Chondrocyte (in vitro differentiated cells): ENCODE data around the gene HSPG2. TPM values are rescaled to one million over a fixed set of nuclear protein-coding genes. Genes with fewer than 3 reads are reported as not detected.
"Not testable (repeated sequence)": the region's sequence is repeated elsewhere in the genome, so short reads cannot be mapped to it uniquely, and the experiment has no call there.

Experiments used
- DNase-seq: peaks from one replicate; pipeline ENCODE4 v3.0.0; 2021; ENCODE audit warnings: mixed read lengths, low spot score
- H3K27ac Mint-ChIP-seq: one replicate; pipeline ENCODE4 v1.8.0; 2021; ENCODE audit warnings: mild to moderate bottlenecking, moderate library complexity, mixed read lengths; ENCODE audit not compliant: unreplicated experiment
- H3K27me3 Mint-ChIP-seq: 2 replicates; pipeline ENCODE4 v1.8.0; 2021; ENCODE audit warnings: low read depth, mixed read lengths
- H3K36me3 Mint-ChIP-seq: 2 replicates; pipeline ENCODE4 v1.8.0; 2021; ENCODE audit warnings: low read depth, mixed read lengths
- H3K4me1 Mint-ChIP-seq: 2 replicates; pipeline ENCODE4 v1.8.0; 2021; ENCODE audit warnings: low read depth, mild to moderate bottlenecking, mixed read lengths
- H3K4me3 Mint-ChIP-seq: one replicate; pipeline ENCODE4 v1.8.0; 2021; ENCODE audit warnings: mild to moderate bottlenecking, moderate library complexity, mixed read lengths; ENCODE audit not compliant: unreplicated experiment
- H3K9me3 Mint-ChIP-seq: 2 replicates; pipeline ENCODE4 v1.8.0; 2021; ENCODE audit warnings: low read depth, mixed read lengths
- CTCF ChIP-seq: fragments of 200-600 bp; sonication (generic); IDR thresholded peaks from 2 replicates; pipeline ENCODE4 v1.5.0; 2021; ENCODE audit warnings: antibody characterized with exemption, mild to moderate bottlenecking, moderate library complexity
- total RNA-seq: library from RNA; stranded (reverse); gene quantifications from 3 replicates; pipeline ENCODE4 v1.2.1, GENCODE V29; 2021

HSPG2 gene
- total RNA-seq, 1 donor from 2014 or later = 481 TPM

GRCh38 chr1:21794656-21795055 lies 142.5 kb downstream of the HSPG2 start:
- no peak for DNase-seq
- H3K27me3 Mint-ChIP-seq = no peaks in the 10 kb centered on the region
- H3K9me3 Mint-ChIP-seq = no peaks in the 10 kb centered on the region
- TF ChIP-seq CTCF = no peak
- no peaks in the 10 kb centered on the region for H3K36me3 Mint-ChIP-seq
- H3K27ac Mint-ChIP-seq = no peak overlapping the region
- H3K4me1 Mint-ChIP-seq = no peaks in the 10 kb centered on the region
- H3K4me3 Mint-ChIP-seq = no peak overlapping the region

GRCh38 chr1:21793104-21793503 lies 144.0 kb downstream of the HSPG2 start:
- Mint-ChIP-seq H3K4me1 (no peaks in the 10 kb centered on the region), H3K27ac (no peak overlapping the region), H3K27me3 (no peaks in the 10 kb centered on the region), H3K36me3 (no peaks in the 10 kb centered on the region), H3K9me3 (no peaks in the 10 kb centered on the region), H3K4me3 (no peak overlapping the region)
- no peak for TF ChIP-seq CTCF
- no peak for DNase-seq

GRCh38 chr1:21786640-21787039 lies 150.5 kb downstream of the HSPG2 start:
- Mint-ChIP-seq H3K4me3 (no peak overlapping the region), H3K4me1 (peaks cover 9% of the 10 kb centered on the region), H3K36me3 (no peaks in the 10 kb centered on the region), H3K27ac (no peak overlapping the region), H3K9me3 (no peaks in the 10 kb centered on the region), H3K27me3 (no peaks in the 10 kb centered on the region)
- no peak for TF ChIP-seq CTCF
- DNase-seq = no peak

- H3K27ac Mint-ChIP-seq, DNase-seq, H3K9me3 Mint-ChIP-seq, H3K36me3 Mint-ChIP-seq, H3K27me3 Mint-ChIP-seq, H3K4me3 Mint-ChIP-seq: not testable (repeated sequence)
- peaks cover 13% of the 10 kb centered on the region for H3K4me1 Mint-ChIP-seq
These were observed 151.3 kb downstream of the HSPG2 start for GRCh38 chr1:21785764-21786163.

GRCh38 chr1:21783679-21784603 lies 153.2 kb downstream of the HSPG2 start:
- H3K36me3 Mint-ChIP-seq = no peaks in the 10 kb centered on the region
- no peak for DNase-seq

More at GRCh38 chr1:21783679-21784603, 153.2 kb downstream of the HSPG2 start:
- Mint-ChIP-seq H3K27ac (peak overlapping the region; percentile 100), H3K27me3 (no peaks in the 10 kb centered on the region), H3K4me3 (peak overlapping the region; percentile 81), H3K4me1 (peaks cover 25% of the 10 kb centered on the region), H3K9me3 (no peaks in the 10 kb centered on the region)
- TF ChIP-seq CTCF = no peak
